Activated naive CD8-positive, alpha-beta T cell treated with anti-CD3 and anti-CD28 coated beads, Interleukin-2, amount 10 ng/mL, durations not matched to agents 7 days and 5 days (primary cell): ENCODE results near the gene TMEM45A. TPM values are rescaled to one million over a fixed set of nuclear protein-coding genes. Genes with fewer than 3 reads are reported as not detected.
"Not testable (repeated sequence)": the region's sequence is repeated elsewhere in the genome, so short reads cannot be mapped to it uniquely, and the experiment has no call there.

Source experiments
- ATAC-seq: fragments of 150-1000 bp; cut with Tn5 transposase; one replicate; pipeline ENCODE4 v1.10.0; 2021; ENCODE audit warnings: low read depth, moderate library complexity
- POLR2A ChIA-PET: fragments of 350-600 bp; sonication (Branson Sonifier 250); formaldehyde crosslinking; loops from one replicate; lab custom pipeline; 2021; ENCODE audit warnings: antibody characterized with exemption; lab: Charles Lee
- DNase-seq: peaks from one replicate; pipeline ENCODE4 v3.0.0; 2021
- H3K27ac Mint-ChIP-seq: one replicate; pipeline ENCODE4 v1.8.0; 2022; ENCODE audit warnings: mild to moderate bottlenecking, mixed read lengths
- H3K27me3 Mint-ChIP-seq: one replicate; pipeline ENCODE4 v1.8.0; 2022; ENCODE audit warnings: mild to moderate bottlenecking, moderate library complexity, mixed read lengths
- H3K36me3 Mint-ChIP-seq: one replicate; pipeline ENCODE4 v1.8.0; 2021; ENCODE audit warnings: mild to moderate bottlenecking, mixed read lengths
- H3K4me1 Mint-ChIP-seq: one replicate; pipeline ENCODE4 v1.8.0; 2021; ENCODE audit warnings: mixed read lengths
- H3K4me3 Mint-ChIP-seq: one replicate; pipeline ENCODE4 v1.8.0; 2022; ENCODE audit warnings: mild to moderate bottlenecking, moderate library complexity, mixed read lengths
- H3K9me3 Mint-ChIP-seq: one replicate; pipeline ENCODE4 v1.8.0; 2021; ENCODE audit warnings: mixed read lengths
- total RNA-seq, 2 experiments: library from RNA; stranded (reverse); gene quantifications; one replicate each; pipeline ENCODE4 v1.2.3, GENCODE V29; 2021

Gene TMEM45A
- total RNA-seq, 2 experiments from 2014 or later = 0.20 to 0.78 TPM

DNA sequence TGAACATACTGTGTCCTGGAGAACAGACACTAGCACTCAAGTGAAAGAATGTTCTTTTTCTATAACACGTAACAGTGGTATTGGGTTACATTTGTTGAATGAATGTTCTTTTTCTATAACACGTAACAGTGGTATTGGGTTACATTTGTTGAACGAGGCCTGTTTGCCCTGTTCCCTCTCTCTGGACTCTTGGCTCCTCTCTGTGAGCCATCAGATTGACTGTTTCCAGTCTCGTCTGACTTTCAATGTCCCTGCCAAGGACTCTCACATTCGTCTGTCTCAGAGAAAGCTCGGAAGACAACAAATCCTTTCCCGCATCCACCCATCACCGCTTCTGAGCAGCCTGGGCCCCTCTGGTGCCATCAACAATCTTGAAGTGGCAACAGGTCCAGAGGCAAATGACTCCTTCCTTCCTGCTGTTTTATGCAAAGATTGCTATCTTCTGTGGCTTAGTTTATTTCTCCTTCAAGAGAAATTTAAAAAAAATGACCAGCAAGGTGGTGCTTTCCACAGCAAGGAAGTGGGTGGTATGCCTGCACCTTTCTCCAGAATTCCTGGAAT lies 8.0 kb downstream of the TMEM45A start:
- POLR2A ChIA-PET = no interaction called here
- DNase-seq (no peak), ATAC-seq (no peak)
- Mint-ChIP-seq H3K36me3 (no peaks in the 10 kb centered on the region), H3K27ac (no peak overlapping the region), H3K4me3 (no peak overlapping the region), H3K4me1 (no peaks in the 10 kb centered on the region), H3K27me3 (peaks cover 34% of the 10 kb centered on the region), H3K9me3 (no peaks in the 10 kb centered on the region)

DNA sequence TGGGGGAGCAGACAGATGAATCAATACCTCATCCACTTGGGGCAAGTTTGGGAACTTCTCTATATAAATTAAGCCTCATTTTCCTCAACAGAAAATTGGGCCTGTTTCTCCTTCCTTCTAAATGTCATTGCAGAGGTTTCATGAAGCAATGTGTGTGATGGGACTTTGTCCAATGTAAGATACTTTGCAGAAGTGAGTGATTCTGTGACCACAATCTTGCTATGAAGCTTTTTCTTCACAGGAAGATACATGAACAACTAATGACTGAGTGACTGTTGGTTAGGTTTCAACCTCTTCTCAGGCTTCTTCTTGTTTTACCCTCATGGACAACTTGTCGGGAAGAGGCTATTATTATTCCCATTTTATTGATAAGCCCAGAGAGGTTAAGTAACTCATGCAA lies 11.0 kb downstream of the TMEM45A start:
- POLR2A ChIA-PET = no interaction called here
- no peaks in the 10 kb centered on the region for H3K36me3 Mint-ChIP-seq
- H3K9me3 Mint-ChIP-seq = no peaks in the 10 kb centered on the region
- H3K27ac Mint-ChIP-seq = no peak overlapping the region
- H3K27me3 Mint-ChIP-seq = peaks cover 37% of the 10 kb centered on the region
- no peak for ATAC-seq
- DNase-seq = no peak
- no peak overlapping the region for H3K4me3 Mint-ChIP-seq
- no peaks in the 10 kb centered on the region for H3K4me1 Mint-ChIP-seq

DNA sequence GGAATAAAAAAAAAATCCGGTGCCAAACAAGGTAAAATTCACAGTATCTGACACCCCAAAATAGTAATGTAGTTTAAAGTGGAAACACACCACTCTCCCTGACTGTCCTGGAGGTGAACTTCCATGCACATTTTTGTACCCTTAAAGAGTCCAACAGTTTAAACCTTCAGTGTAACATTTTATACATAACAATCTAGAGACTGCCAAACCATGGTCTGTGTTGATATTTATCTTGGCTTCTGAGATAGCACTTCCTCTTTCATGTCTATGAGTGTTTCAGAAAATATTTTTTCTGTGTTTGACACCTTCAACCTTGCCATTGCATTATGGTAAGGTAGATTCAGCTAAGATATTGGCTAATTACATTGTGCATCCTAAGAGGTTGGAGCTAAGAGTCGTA lies 13.9 kb downstream of the TMEM45A start:
- H3K4me3 Mint-ChIP-seq = no peak overlapping the region
- ATAC-seq (no peak), DNase-seq (no peak)
- H3K27me3 Mint-ChIP-seq = peaks cover 34% of the 10 kb centered on the region
- no peaks in the 10 kb centered on the region for H3K9me3 Mint-ChIP-seq
- H3K27ac Mint-ChIP-seq = no peak overlapping the region
- no peaks in the 10 kb centered on the region for H3K4me1 Mint-ChIP-seq
- no peaks in the 10 kb centered on the region for H3K36me3 Mint-ChIP-seq
- POLR2A ChIA-PET = no interaction called here

DNA sequence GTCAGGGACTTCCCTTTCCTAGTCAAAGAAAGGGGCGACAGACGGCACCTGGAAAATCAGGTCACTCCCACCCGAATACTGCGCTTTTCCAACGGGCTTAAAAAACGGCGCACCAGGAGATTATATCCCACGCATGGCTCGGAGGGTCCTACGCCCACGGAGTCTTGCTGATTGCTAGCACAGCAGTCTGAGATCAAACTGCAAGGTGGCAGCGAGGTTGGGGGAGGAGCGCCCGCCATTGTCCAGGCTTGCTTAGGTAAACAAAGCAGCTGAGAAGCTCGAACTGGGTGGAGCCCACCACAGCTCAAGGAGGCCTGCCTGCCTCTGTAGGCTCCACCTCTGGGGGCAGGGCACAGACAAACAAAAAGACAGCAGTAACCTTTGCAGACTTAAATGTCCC lies 17.4 kb downstream of the TMEM45A start:
- H3K4me3 Mint-ChIP-seq, H3K4me1 Mint-ChIP-seq, H3K27ac Mint-ChIP-seq, H3K36me3 Mint-ChIP-seq, POLR2A ChIA-PET, H3K9me3 Mint-ChIP-seq, ATAC-seq, DNase-seq: not testable (repeated sequence)
- H3K27me3 Mint-ChIP-seq = peaks cover 18% of the 10 kb centered on the region

DNA sequence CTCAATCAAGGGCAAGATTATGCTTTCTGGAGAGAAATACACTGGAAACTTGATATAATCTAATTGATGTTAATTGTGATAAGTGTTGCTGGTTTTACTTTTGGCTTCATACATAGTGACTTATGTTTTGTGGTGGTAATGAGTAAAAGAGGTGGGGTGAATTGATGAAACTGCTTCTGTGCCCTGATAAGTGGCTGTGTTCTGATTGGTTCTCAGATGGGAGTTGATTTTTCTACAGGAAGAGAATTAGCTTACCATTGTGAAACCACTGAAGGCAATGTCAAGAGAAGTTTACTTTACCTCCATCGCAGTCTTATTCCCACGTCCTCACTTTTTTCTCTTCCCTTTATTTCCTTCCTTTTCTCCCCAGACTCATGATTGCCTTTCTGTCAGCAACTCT lies 23.8 kb downstream of the TMEM45A start:
- Mint-ChIP-seq H3K9me3 (no peaks in the 10 kb centered on the region), H3K27ac (no peak overlapping the region), H3K4me1 (no peaks in the 10 kb centered on the region), H3K4me3 (no peak overlapping the region), H3K36me3 (no peaks in the 10 kb centered on the region), H3K27me3 (no peaks in the 10 kb centered on the region)
- ATAC-seq = no peak
- POLR2A ChIA-PET = no interaction called here
- DNase-seq = no peak

DNA sequence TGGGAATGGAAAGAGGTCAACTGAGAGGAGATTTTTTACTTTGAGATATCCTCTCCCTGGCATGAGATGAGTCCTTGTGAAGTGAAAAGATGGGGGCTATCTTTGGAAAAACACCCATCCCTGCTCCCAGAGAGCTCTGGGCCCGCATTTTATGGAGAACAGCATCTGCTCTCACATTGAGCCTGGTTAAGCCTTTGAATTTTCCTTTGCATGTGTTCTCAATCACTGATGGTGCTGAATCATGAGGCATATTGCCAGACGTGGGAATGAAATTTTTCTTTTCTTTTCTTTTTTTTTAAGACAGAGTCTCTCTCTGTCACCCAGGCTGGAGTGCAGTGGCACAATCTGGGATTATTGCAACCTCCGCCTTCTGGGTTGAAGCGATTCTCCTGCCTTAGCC lies 24.4 kb downstream of the TMEM45A start:
- Mint-ChIP-seq H3K4me1 (no peaks in the 10 kb centered on the region), H3K27me3 (no peaks in the 10 kb centered on the region), H3K9me3 (no peaks in the 10 kb centered on the region), H3K4me3 (no peak overlapping the region), H3K36me3 (no peaks in the 10 kb centered on the region), H3K27ac (no peak overlapping the region)
- no peak for ATAC-seq
- POLR2A ChIA-PET = no interaction called here
- DNase-seq = no peak

DNA sequence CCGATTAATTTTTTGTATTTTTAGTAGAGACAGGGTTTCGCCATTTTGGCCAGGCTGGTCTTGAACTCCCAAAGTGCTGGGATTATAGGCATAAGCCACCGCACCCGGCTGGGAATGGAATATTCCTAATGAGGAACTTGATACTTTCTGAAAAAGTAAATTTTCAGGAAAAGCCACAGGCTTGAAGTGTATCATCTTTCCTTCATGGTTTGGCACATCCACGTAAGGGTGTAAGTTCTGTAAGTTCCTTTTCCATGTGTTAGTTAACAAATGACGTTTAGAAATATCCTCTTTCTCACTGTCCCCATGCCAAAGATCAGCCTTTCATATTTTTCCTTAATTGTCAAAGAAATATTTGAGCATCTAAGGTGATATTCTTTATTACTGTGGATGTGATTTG lies 24.9 kb downstream of the TMEM45A start:
- Mint-ChIP-seq H3K36me3 (no peaks in the 10 kb centered on the region), H3K27ac (no peak overlapping the region), H3K4me3 (no peak overlapping the region), H3K4me1 (no peaks in the 10 kb centered on the region), H3K9me3 (no peaks in the 10 kb centered on the region), H3K27me3 (no peaks in the 10 kb centered on the region)
- POLR2A ChIA-PET = no interaction called here
- DNase-seq (no peak), ATAC-seq (no peak)

DNA sequence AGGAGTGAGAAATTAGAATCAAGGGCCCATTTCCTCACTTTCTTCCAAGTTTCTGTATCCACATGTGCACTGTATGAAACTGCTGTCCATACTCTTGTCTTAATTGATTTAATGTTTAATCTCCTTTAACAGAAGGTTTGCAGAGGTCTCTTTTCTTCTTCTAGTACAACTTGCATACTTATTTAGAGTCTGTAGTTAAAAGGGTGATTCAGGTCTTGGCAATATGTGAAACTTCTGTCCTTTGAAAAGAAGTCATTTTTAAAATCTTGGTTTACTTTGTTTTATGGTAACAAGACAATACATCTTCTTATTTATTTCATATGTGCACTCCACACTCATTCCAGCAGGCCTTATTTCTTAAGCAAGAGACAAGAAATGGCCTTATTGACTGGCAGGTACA lies 25.8 kb downstream of the TMEM45A start:
- no peak overlapping the region for H3K27ac Mint-ChIP-seq
- DNase-seq = no peak
- no peak for ATAC-seq
- no peaks in the 10 kb centered on the region for H3K27me3 Mint-ChIP-seq
- H3K4me3 Mint-ChIP-seq = no peak overlapping the region
- POLR2A ChIA-PET = no interaction called here
- H3K4me1 Mint-ChIP-seq = no peaks in the 10 kb centered on the region
- no peaks in the 10 kb centered on the region for H3K9me3 Mint-ChIP-seq
- no peaks in the 10 kb centered on the region for H3K36me3 Mint-ChIP-seq

DNA sequence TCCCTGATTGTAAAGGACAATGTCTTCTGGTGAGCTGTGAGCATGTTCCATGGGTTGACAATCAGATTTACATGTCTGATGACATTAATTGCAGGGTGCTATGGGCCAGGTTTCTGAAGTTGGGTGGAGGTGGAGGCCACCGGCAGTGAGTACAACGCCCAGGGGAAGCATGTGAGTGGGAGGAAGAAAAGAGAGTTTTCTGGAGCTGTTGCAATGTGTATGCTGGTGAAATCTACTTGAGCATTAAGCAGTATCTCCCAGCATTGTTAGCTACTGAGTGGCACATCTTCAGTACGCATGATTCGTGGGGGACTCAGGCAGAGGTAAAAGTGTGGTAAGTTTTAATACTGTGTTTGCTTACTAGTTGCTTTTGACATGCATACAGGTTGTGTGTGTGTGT lies 26.6 kb downstream of the TMEM45A start:
- Mint-ChIP-seq H3K9me3 (no peaks in the 10 kb centered on the region), H3K4me3 (no peak overlapping the region), H3K27ac (no peak overlapping the region), H3K4me1 (no peaks in the 10 kb centered on the region), H3K36me3 (no peaks in the 10 kb centered on the region), H3K27me3 (peaks cover 2% of the 10 kb centered on the region)
- ATAC-seq = no peak
- POLR2A ChIA-PET = no interaction called here
- DNase-seq = no peak

DNA sequence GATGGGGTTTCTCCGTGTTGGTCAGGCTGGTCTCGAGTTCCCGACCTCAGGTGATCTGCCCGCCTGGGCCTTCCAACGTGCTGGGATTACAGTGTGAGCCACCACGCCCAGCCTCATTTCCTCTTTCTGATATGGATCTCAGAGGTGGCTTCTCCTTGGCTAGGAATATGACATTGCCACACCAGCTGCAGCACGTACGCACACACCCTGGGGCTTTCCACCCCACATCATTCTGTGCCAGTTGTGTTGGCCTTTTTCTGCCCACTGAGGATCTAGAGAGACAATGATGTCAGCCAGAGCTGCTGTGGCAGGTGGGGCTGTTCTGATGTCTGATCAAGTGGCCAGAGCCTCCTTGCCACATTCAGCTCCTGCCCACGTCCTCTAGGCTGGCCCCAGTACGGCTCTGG lies 29.0 kb downstream of the TMEM45A start:
- H3K9me3 Mint-ChIP-seq = no peaks in the 10 kb centered on the region
- H3K36me3 Mint-ChIP-seq = no peaks in the 10 kb centered on the region
- H3K27ac Mint-ChIP-seq = no peak overlapping the region
- H3K4me1 Mint-ChIP-seq = no peaks in the 10 kb centered on the region
- H3K4me3 Mint-ChIP-seq = no peak overlapping the region
- POLR2A ChIA-PET = no interaction called here
- DNase-seq (no peak), ATAC-seq (no peak)
- H3K27me3 Mint-ChIP-seq = peaks cover 5% of the 10 kb centered on the region

DNA sequence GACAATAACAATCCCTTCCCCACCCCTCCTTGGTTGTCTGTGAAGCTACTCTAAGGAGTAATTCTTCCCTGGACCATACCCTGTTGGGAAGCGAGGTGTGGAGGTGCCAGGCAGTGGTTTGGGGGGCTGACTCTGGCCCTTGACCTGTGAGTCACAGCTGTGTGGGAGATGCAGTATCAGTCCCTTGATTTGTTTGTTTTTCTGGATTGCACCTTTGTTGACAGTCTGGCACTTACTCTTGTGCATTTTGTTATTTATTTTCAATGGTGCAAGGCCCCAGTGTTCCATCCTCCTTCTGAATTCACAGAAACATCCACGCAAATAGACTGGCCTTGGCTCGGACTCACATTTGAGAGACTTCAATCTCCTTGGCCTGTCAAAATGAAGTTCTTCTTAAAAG lies 29.7 kb downstream of the TMEM45A start:
- no peak overlapping the region for H3K4me3 Mint-ChIP-seq
- no peak overlapping the region for H3K27ac Mint-ChIP-seq
- H3K4me1 Mint-ChIP-seq = no peaks in the 10 kb centered on the region
- H3K9me3 Mint-ChIP-seq = no peaks in the 10 kb centered on the region
- ATAC-seq = no peak
- peaks cover 5% of the 10 kb centered on the region for H3K27me3 Mint-ChIP-seq
- no peaks in the 10 kb centered on the region for H3K36me3 Mint-ChIP-seq
- DNase-seq = no peak
- POLR2A ChIA-PET = no interaction called here

DNA sequence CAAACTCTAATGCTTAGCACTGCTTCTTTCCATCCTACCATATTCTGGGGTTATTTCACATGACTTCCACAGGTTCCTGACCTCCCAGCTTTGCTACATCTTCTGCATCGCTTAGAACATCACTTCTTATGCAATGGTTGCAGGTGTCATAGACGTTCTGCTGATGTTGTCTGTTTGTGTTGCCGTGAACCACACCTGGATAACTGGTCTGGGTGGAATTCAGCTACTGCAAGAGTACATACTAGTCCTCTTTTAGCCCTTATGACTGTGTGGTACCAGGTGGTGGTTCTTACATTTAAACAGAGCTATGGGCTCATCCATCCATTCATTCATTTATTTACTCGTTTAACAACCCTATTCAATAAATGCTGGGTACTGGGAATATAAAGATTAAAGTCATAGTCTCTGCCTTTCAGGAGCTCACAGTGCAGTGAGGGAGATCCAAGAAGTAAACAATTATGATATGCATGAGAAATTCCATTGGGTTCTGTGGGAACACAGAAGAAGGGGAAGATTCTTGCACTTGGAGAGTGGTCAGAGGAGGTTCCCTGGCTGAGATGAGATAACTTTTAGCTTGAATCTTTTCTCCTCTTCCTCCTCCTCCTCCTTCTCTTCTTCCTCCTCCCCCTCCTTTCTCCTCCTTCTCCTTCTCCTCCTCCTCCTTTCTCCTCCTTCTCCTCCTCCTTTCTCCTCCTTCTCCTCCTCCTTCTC lies 30.8 kb downstream of the TMEM45A start:
- Mint-ChIP-seq H3K27ac (no peak overlapping the region), H3K36me3 (no peaks in the 10 kb centered on the region), H3K4me1 (no peaks in the 10 kb centered on the region), H3K9me3 (no peaks in the 10 kb centered on the region), H3K4me3 (no peak overlapping the region), H3K27me3 (peaks cover 13% of the 10 kb centered on the region)
- DNase-seq (no peak), ATAC-seq (no peak)
- POLR2A ChIA-PET = no interaction called here

DNA sequence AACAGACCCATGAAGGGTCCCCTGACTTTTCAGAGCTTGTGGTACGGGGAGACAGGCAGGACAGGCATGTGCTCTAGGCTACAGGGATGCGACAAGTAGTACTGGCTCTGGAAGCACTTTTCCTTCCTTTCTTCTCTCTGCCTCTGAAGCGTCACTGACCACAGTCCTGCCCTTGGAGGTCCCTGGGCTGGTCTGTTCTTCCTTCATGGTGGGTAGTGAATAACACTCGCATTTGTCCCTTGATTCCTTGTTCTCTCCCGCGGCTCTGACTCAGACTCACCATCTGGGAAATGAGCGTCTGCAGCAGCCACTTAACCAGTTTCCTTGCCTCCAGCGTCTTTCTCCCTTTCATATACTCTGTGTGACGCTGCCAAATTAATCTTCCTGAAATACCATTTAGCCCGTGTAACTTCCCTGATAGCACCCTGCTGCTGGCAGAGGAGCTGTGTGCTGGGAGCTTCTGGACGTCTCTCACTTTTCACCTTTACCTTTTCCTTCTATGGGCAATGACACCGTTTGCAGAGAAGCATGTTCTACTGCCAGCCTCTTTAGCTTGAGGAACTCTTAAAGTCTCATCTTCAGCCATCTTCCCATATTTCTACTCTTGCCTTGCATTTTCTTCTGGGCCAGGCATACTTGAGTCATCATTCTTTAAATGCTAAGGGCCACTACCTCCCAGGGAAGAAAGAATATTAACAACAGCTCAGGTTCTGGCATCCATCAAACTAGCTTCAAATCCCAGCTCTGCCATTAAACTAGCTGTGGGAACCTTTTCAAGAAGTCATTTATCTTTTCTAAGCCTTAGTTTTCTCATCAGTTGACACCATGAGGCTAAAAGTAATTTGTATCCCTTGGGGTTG lies 33.6 kb downstream of the TMEM45A start:
- POLR2A ChIA-PET = no interaction called here
- H3K9me3 Mint-ChIP-seq = no peaks in the 10 kb centered on the region
- ATAC-seq (no peak), DNase-seq (no peak)
- H3K4me3 Mint-ChIP-seq = no peak overlapping the region
- peaks cover 18% of the 10 kb centered on the region for H3K27me3 Mint-ChIP-seq
- no peak overlapping the region for H3K27ac Mint-ChIP-seq
- H3K36me3 Mint-ChIP-seq = no peaks in the 10 kb centered on the region
- no peaks in the 10 kb centered on the region for H3K4me1 Mint-ChIP-seq
